ENCODE results near the gene FAM240A.

DNA sequence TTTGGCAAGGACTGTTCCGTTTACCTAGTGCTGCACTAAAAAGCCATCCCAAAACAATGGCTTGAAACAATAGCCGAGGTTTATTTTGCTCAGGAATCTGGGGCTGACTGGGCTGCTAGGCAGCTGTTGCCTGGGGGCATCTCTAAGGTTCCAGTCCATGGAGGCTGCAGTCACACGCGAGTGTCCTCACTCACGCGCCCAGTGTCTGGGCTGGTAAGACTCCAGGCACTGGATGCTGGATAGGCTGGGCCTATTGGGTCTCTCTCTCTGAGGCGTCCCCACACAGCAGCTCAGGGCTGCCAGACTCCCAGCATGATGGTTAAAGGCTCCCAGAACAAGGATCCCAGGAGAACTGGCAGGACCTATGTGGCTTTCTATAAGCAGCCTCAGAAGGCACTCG, 47.0 kb downstream of the FAM240A start:
- TF ChIP-seq, protein P1, sequence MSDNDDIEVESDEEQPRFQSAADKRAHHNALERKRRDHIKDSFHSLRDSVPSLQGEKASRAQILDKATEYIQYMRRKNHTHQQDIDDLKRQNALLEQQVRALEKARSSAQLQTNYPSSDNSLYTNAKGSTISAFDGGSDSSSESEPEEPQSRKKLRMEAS (IDR thresholded peaks at IDR 0.05), result no peak
- TF ChIP-seq EP300 (IDR thresholded peaks at IDR 0.05; ENCODE audit: borderline replicate concordance), result no peak
- no peak for TF ChIP-seq TAF1 (IDR thresholded peaks at IDR 0.05; ENCODE audit: low read depth)
- no peak for TF ChIP-seq CEBPB (IDR thresholded peaks at IDR 0.05)
